ENCODE results near the gene PRSS57.

PRSS57 gene

GRCh38 chr19:686589-687297 is 8.5 kb downstream of the PRSS57 start:
- no peaks in the 10 kb centered on the region for H3K9me3 Mint-ChIP-seq
- no peak overlapping the region for H3K4me3 Mint-ChIP-seq
- no peaks in the 10 kb centered on the region for H3K4me1 Mint-ChIP-seq
- ATAC-seq (no peak), DNase-seq (ENCODE audit: low spot score in 2 of 2) (no peak)
- no peaks in the 10 kb centered on the region for H3K36me3 Mint-ChIP-seq
- no peak overlapping the region for H3K27ac Mint-ChIP-seq

- no peak overlapping the region for H3K27ac Mint-ChIP-seq
- no peaks in the 10 kb centered on the region for H3K9me3 Mint-ChIP-seq
- DNase-seq (ENCODE audit: low spot score in 2 of 2): no peak
- ATAC-seq: no peak
- peaks cover 6% of the 10 kb centered on the region for H3K4me1 Mint-ChIP-seq
- H3K4me3 Mint-ChIP-seq: no peak overlapping the region
- H3K36me3 Mint-ChIP-seq: peaks cover 7% of the 10 kb centered on the region
These were observed 9.8 kb downstream of the PRSS57 start for GRCh38 chr19:685454-685931.

DNA sequence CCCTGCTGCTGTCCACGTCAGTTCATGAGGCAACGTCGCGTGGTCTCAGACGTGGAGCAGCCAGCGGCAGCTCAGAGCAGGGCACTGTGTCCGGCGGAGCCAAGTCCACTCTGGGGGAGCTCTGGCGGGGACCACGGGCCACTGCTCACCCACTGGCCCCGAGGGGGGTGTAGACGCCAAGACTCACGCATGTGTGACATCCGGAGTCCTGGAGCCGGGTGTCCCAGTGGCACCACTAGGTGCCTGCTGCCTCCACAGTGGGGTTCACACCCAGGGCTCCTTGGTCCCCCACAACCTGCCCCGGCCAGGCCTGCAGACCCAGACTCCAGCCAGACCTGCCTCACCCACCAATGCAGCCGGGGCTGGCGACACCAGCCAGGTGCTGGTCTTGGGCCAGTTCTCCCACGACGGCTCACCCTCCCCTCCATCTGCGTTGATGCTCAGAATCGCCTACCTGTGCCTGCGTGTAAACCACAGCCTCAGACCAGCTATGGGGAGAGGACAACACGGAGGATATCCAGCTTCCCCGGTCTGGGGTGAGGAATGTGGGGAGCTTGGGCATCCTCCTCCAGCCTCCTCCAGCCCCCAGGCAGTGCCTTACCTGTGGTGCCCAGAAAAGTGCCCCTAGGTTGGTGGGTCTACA is 12.5 kb downstream of the PRSS57 start:
- peaks cover 8% of the 10 kb centered on the region for H3K4me1 Mint-ChIP-seq
- H3K36me3 Mint-ChIP-seq: peaks cover 8% of the 10 kb centered on the region
- no peak overlapping the region for H3K4me3 Mint-ChIP-seq
- no peak overlapping the region for H3K27ac Mint-ChIP-seq
- no peaks in the 10 kb centered on the region for H3K9me3 Mint-ChIP-seq
- DNase-seq (ENCODE audit: low spot score in 2 of 2) (no peak), ATAC-seq (no peak)

- H3K36me3 Mint-ChIP-seq: peaks cover 8% of the 10 kb centered on the region
- ATAC-seq (no peak), DNase-seq (ENCODE audit: low spot score in 2 of 2) (no peak)
- peak overlapping the region; percentile 74 for H3K4me3 Mint-ChIP-seq
- H3K9me3 Mint-ChIP-seq: no peaks in the 10 kb centered on the region
- peaks cover 8% of the 10 kb centered on the region for H3K4me1 Mint-ChIP-seq
- H3K27ac Mint-ChIP-seq: peak overlapping the region; percentile 93
These were observed 13.9 kb downstream of the PRSS57 start for GRCh38 chr19:681029-682019.

DNA sequence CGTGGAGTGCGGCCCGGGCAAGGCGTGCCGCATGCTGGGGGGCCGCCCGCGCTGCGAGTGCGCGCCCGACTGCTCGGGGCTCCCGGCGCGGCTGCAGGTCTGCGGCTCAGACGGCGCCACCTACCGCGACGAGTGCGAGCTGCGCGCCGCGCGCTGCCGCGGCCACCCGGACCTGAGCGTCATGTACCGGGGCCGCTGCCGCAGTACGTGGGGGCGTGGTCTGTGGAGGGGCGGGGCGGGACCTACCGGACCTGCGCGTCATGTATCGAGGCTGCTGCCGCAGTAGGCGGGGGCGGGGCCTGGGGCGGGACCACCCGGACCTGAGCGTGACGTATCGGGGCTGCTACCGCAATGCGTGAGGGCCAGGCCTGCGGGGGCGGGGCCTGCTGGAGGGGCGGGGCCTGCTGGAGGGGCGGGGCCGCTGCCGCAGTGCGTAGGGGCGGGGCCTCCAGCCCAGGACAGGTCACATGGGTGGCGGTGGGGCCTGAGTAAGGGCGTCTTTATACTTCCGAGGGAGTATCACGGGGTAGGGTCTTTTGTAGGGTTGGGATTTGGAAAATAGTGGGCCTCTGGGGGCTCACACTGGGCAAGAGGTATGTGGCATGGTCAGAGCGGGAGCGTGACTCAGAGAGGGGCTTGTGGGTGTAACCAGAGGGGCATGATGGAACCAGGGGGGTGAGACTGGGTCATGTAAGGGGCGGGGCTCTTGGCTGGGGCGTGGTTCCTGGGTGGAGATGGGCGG is 14.8 kb downstream of the PRSS57 start:
- Mint-ChIP-seq H3K9me3 (no peaks in the 10 kb centered on the region), H3K4me3 (peak overlapping the region; percentile 74), H3K27ac (peak overlapping the region; percentile 93), H3K4me1 (peaks cover 8% of the 10 kb centered on the region), H3K36me3 (peaks cover 8% of the 10 kb centered on the region)
- DNase-seq (ENCODE audit: low spot score in 2 of 2): peak; percentile 96 to 99
- ATAC-seq: peak; percentile 89

DNA sequence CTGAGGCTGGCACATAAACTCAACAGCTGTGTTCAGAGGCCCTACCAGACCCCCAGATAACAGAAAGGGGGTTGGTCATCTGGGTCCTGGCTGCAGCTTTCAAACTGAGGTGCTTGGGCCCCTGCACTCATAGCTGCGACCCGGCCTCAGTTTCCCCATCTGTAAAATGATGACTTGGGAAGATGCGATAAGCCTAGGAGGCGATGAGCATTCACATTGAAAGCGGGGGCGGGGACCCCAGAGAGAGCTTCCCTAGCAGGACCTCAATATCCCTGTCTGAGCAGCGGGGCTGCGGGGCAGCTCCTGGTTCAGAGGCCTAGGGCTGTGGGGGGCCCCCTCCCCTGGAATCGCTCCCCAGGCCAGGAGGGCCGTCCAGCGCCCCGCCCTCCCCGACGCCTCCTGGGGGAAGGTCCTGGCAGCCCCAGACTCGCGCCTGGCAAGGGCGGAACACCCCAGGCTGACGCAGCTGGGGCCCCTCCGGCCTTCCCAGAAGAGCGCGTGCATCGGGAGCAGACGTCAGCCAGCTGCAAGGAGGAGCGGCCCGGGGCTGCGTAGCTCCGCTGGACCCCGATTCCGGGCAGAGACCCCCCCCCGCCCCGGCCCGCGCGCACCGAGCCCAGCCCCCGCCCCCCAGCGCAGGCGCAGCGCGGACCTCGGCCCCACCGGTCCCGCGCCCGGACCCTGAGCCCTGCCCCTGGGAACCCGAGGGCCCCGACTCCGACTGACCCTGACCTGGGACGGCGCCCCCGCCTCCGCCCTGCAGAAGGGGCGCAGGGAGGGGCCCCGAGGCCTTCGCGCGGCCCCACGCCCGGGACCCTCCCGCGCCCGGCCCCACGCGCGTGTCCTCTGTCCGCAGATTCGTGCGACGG is 15.6 kb downstream of the PRSS57 start:
- DNase-seq (ENCODE audit: low spot score in 2 of 2): no peak
- Mint-ChIP-seq H3K36me3 (peaks cover 8% of the 10 kb centered on the region), H3K9me3 (no peaks in the 10 kb centered on the region), H3K4me3 (peak overlapping the region; percentile 74), H3K27ac (no peak overlapping the region), H3K4me1 (peaks cover 8% of the 10 kb centered on the region)
- peak; percentile 0 for ATAC-seq

DNA sequence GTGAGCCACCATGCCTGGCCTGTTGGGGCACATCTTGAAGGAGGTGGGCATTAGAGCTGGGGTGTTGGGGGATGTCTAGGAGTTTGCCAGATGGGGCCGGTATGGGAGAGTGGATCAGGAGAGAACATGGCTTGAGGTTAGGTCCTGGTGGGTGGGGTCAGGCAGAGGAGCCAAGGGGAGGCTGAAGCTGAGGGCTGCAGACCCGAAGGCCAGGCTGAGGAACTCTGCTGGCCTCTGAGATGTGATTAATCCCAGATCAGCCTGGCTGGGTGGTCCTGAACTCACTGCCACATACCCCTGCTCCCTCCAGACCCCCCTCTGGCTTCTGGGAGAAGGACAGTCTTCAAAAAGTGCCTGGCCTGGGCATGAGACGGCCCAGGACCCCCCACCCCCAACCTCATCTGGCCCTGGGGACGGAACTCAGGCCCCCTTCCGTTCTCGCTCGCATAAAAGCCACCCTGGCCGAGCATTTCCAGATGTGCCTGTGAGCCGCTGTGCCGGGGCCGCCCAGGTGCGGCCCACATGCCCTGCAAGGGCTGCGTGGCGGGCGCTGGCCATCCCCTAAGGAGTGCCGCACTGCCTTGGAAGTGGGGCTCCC is 16.4 kb downstream of the PRSS57 start:
- DNase-seq (ENCODE audit: low spot score in 2 of 2): no peak
- Mint-ChIP-seq H3K4me3 (peak overlapping the region; percentile 74), H3K36me3 (peaks cover 8% of the 10 kb centered on the region), H3K9me3 (no peaks in the 10 kb centered on the region), H3K4me1 (peaks cover 8% of the 10 kb centered on the region), H3K27ac (no peak overlapping the region)
- ATAC-seq: no peak

DNA sequence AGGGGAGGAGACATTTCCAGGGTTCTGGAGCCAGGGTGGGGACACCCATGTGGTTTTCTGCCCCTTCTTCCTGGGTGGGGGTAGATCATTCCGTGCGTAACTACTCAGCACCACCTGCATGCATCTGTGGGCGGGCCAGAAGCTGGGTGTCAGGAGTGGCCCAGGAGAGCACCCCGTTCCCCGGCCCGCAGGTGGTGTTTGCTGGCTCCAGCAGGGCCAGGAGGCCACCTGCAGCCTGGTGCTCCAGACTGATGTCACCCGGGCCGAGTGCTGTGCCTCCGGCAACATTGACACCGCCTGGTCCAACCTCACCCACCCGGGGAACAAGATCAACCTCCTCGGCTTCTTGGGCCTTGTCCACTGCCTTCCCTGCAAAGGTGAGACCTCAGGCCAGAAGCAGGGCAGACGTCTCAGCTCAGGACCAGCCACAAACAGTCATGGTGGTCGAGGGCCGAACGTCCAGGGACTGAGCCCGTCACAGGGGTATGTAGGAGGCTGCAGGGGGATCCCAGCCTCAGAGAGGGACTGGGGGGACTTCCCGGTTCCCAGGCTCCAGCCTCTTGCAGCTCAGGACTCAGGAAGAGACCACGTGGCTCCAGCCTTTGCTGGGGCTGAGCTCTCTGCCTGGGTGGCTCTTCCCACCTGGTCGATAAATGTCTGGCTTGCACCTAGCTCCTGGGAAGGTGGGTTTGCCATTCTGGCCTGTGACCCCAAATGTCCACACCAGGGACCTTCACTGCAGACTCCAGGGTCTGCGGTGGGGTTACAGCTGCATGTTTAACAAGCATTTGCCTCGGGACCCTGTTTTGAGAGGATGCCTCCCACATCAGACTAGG is 17.4 kb downstream of the PRSS57 start:
- no peak overlapping the region for H3K27ac Mint-ChIP-seq
- H3K36me3 Mint-ChIP-seq: peaks cover 8% of the 10 kb centered on the region
- H3K4me3 Mint-ChIP-seq: no peak overlapping the region
- peaks cover 8% of the 10 kb centered on the region for H3K4me1 Mint-ChIP-seq
- ATAC-seq: no peak
- DNase-seq (ENCODE audit: low spot score in 2 of 2): no peak
- no peaks in the 10 kb centered on the region for H3K9me3 Mint-ChIP-seq

DNA sequence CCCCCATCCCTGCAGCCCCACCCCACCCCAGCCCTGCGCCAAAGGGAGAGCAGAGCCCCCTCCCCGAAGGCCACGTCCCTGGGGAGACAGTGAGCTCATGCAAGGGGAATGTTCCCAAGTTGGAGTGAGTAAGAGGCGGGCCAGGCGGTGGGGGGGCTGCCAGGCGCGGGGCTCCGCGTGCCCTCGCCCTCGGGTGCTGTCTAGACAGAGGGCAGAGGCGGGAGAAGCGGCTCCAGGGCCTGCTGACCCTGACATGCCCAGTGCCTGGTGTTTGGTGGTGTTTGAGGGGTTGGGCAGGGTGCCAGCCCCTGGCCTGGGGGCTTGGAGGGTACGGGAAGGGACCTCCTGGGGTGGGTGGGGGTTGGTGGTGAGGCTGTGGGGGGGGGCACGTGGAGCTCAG is 18.1 kb downstream of the PRSS57 start:
- no peak overlapping the region for H3K4me3 Mint-ChIP-seq
- peaks cover 8% of the 10 kb centered on the region for H3K4me1 Mint-ChIP-seq
- no peak overlapping the region for H3K27ac Mint-ChIP-seq
- H3K9me3 Mint-ChIP-seq: no peaks in the 10 kb centered on the region
- H3K36me3 Mint-ChIP-seq: peaks cover 8% of the 10 kb centered on the region
- no peak for ATAC-seq
- no peak for DNase-seq (ENCODE audit: low spot score in 2 of 2)

DNA sequence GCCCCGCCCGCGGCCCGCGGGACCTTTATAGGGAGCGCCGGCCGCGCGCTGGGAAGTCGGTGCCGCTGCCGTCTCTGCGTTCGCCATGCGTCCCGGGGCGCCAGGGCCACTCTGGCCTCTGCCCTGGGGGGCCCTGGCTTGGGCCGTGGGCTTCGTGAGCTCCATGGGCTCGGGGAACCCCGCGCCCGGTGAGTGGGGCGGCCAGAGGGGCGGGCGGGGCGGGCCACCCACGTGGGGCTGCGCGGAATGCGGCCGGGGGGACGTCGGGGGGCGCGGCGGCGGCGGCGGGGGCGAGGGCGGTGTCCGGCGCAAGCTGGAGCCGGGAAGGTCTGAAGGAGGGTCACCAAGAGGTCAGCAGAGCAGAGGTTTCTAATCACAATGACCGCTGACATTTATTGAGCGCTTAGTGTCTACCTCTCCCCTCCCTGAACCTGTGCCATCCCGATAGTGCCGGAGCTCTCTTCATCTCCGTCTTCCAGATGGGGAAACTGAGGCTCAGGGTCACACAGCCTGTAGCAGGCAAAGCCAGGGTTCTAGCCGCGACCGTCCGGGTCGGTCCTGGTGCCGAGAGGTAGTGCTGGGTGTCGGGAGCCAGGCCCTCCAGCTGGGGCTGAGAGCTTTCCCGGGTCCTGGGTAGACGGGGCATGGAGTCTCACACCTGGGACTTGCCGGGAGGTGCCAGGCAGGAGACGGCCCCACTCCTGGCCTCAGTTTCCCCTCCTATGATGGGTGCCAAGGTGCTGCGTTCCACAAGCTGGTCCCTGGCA is 18.7 kb downstream of the PRSS57 start, which contains the start of gene FSTL3:
FSTL3 (plus strand) TSS at position 54 of the 767 bp plus-strand sequence; CDS start at position 86, 32 bp downstream.
- H3K36me3 Mint-ChIP-seq: peaks cover 8% of the 10 kb centered on the region
- no peaks in the 10 kb centered on the region for H3K9me3 Mint-ChIP-seq
- H3K4me1 Mint-ChIP-seq: peaks cover 8% of the 10 kb centered on the region
- H3K27ac Mint-ChIP-seq: no peak within 1 kb of the TSS
- ATAC-seq (no peak), DNase-seq (ENCODE audit: low spot score in 2 of 2) (no peak)
- no peak within 1 kb of the TSS for H3K4me3 Mint-ChIP-seq

DNA sequence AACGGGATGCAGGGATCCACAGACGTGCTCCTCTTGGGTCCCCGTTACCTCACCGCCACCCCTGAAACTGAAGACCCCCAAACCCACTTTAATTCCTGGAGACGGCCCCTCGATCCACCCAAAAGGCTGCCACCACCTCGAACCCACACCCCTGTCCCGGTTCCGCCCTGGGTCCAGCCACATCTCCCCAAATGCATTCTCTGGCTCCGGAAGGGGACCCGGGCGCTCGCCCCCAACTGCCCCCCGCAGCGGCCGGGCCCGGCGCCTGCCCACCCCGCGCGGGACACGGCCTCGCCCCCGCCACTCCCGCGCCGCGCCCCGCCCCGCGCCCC is 19.3 kb downstream of the PRSS57 start:
- H3K4me3 Mint-ChIP-seq: no peak overlapping the region
- no peaks in the 10 kb centered on the region for H3K9me3 Mint-ChIP-seq
- peaks cover 6% of the 10 kb centered on the region for H3K4me1 Mint-ChIP-seq
- DNase-seq (ENCODE audit: low spot score in 2 of 2): no peak
- no peak for ATAC-seq
- no peak overlapping the region for H3K27ac Mint-ChIP-seq
- peaks cover 6% of the 10 kb centered on the region for H3K36me3 Mint-ChIP-seq

DNA sequence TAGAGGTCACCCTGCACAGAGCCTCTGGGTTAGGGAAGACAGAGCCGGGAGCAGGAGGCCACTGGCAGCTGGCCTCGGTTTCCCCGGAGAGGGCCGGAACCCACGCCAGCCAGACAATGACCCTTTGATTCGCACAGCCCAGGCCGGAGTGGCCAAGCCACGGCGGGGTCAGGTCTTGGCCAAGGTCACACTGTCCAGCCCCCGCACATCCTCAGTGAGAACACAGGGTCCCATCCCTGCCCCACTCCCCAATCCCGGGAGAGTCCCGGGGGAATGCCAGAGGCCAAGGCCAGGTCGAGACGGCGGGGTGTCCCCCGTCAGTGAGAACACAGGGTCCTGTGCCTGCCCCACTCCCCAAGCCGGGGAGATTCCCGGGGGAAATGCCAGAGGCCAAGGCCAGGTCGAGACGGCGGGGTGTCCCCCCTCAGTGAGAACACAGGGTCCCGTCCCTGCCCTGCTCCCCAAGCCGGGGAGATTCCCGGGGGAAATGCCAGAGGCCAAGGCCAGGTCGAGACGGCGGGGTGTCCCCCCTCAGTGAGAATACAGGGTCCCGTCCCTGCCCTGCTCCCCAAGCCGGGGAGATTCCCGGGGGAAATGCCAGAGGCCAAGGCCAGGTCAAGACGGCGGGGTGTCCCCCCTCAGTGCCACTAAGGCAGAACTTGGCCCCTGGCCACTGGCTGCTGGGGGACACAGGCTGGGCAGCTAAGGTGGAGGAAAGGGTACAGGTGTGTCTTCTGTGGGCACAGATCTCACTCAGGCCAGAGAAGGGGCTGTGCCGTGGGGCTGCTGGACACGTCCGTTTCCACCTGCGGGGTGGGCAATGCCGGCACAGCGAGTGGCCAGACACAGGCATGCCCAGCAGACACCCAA is 20.7 kb downstream of the PRSS57 start:
- Mint-ChIP-seq H3K4me1 (no peaks in the 10 kb centered on the region), H3K27ac (no peak overlapping the region), H3K36me3 (no peaks in the 10 kb centered on the region), H3K4me3 (no peak overlapping the region), H3K9me3 (no peaks in the 10 kb centered on the region)
- DNase-seq (ENCODE audit: low spot score in 2 of 2) (no peak), ATAC-seq (no peak)
